Left ventricle myocardium superior (tissue), 1 donor: ENCODE data around the gene NR0B2. TPM values are rescaled to one million over a fixed set of nuclear protein-coding genes. Genes with fewer than 3 reads are reported as not detected.
"Not testable (repeated sequence)": the region's sequence is repeated elsewhere in the genome, so short reads cannot be mapped to it uniquely, and the experiment has no call there.

Experiments used
- ATAC-seq: fragments of 200-7000 bp; cut with Tn5 transposase; one replicate; pipeline ENCODE4 v1.9.1; 2020; ENCODE audit warnings: mild to moderate bottlenecking, moderate library complexity
- DNase-seq: peaks from one replicate; pipeline ENCODE4 v3.0.0-alpha.2; 2020
- intact Hi-C: fragments of 100-400 bp; cut with micrococcal nuclease; formaldehyde crosslinking; loops from one replicate; pipeline ENCODE4 v1.11.0; 2022
- total RNA-seq: library from RNA; stranded (reverse); fragmentation: NEBNext Ultra II Directional; extraction: Animal tissue kit (Norgen Biotek cat#: 25700); gene quantifications from one replicate; pipeline ENCODE4 v1.2.1, GENCODE V29; 2021
- donor health status: DM: no; HTN: yes; CAD: no; lungs with severe emphysema.

NR0B2 gene
- total RNA-seq, 1 donor from 2014 or later: 5.3 TPM

- intact Hi-C loops: no loop called here
- ATAC-seq (peak; percentile 93), DNase-seq (peak; percentile 95)
Observed at GRCh38 chr1:26900001-26900814, 13.6 kb downstream of the NR0B2 start, which contains the start of gene GPATCH3. Gene GPATCH3 (minus strand): TSS chr1:26900467. CDS start chr1:26900442, 25 bp downstream.

GRCh38 chr1:26897351-26897750, 16.4 kb downstream of the NR0B2 start:
- DNase-seq (no peak), ATAC-seq (no peak)
- intact Hi-C loops: no loop called here

- intact Hi-C loops: no loop called here
- DNase-seq (no peak), ATAC-seq (no peak)
Observed at GRCh38 chr1:26894263-26894662, 19.5 kb downstream of the NR0B2 start.

GRCh38 chr1:26890467-26890796, 23.3 kb downstream of the NR0B2 start:
- ATAC-seq (peak; percentile 47), DNase-seq (no peak)
- intact Hi-C loops: no loop called here

- intact Hi-C loops: no loop called here
- peak; percentile 94 for ATAC-seq
Observed at GRCh38 chr1:26889551-26890466, 24.0 kb downstream of the NR0B2 start, which contains the start of gene GPN2. Gene GPN2 (minus strand): TSS chr1:26890283. CDS start chr1:26890096, 187 bp downstream.

GRCh38 chr1:26888231-26888630, 25.5 kb downstream of the NR0B2 start:
- intact Hi-C loops: no loop called here
- no peak for DNase-seq
- no peak for ATAC-seq

More at GRCh38 chr1:26889551-26890466, 24.0 kb downstream of the NR0B2 start, which contains the start of gene GPN2:
- DNase-seq: peak; percentile 87

- intact Hi-C loops: no loop called here
- DNase-seq: no peak
- peak; percentile 30 for ATAC-seq
Observed at GRCh38 chr1:26887125-26887524, 26.6 kb downstream of the NR0B2 start.

- DNase-seq (no peak), ATAC-seq (no peak)
- intact Hi-C loops: no loop called here
Observed at GRCh38 chr1:26882696-26883463, 30.9 kb downstream of the NR0B2 start.

- intact Hi-C loops, DNase-seq, ATAC-seq: not testable (repeated sequence)
Observed at GRCh38 chr1:26881611-26882010, 32.2 kb downstream of the NR0B2 start.

- no peak for DNase-seq
- ATAC-seq: no peak
- intact Hi-C loops: loop anchor here (10.0 kb wide), 1 partner anchor 275 kb away; no protein-coding TSS in a partner anchor
Observed at GRCh38 chr1:26879793-26880192, 34.0 kb downstream of the NR0B2 start.

GRCh38 chr1:26877326-26877725, 36.4 kb downstream of the NR0B2 start:
- intact Hi-C loops: loop anchor here (10.0 kb wide), 1 partner anchor 273 kb away; no protein-coding TSS in a partner anchor
- no peak for ATAC-seq
- no peak for DNase-seq

GRCh38 chr1:26874896-26875295, 38.9 kb downstream of the NR0B2 start:
- ATAC-seq (no peak), DNase-seq (no peak)
- intact Hi-C loops: loop anchor here (10.0 kb wide), 1 partner anchor 270 kb away; no protein-coding TSS in a partner anchor

- intact Hi-C loops: loop anchor here (10.0 kb wide), 1 partner anchor 268 kb away; no protein-coding TSS in a partner anchor
- not testable (repeated sequence) for DNase-seq, ATAC-seq
Observed at GRCh38 chr1:26873097-26873496, 40.7 kb downstream of the NR0B2 start.

GRCh38 chr1:26864610-26865480, 48.9 kb downstream of the NR0B2 start:
- intact Hi-C loops: no loop called here

GRCh38 chr1:26863685-26864077, 50.1 kb downstream of the NR0B2 start:
- intact Hi-C loops: no loop called here
- DNase-seq (no peak), ATAC-seq (no peak)

More at GRCh38 chr1:26864610-26865480, 48.9 kb downstream of the NR0B2 start:
- ATAC-seq (peak; percentile 98), DNase-seq (peak; percentile 99)

- DNase-seq: no peak
- ATAC-seq: no peak
- intact Hi-C loops: no loop called here
Observed at GRCh38 chr1:26862781-26863684, 50.7 kb downstream of the NR0B2 start, which contains the start of gene SFN. Gene SFN (plus strand): TSS chr1:26863149. CDS start chr1:26863213, 64 bp downstream.

GRCh38 chr1:26861889-26862378, 51.8 kb downstream of the NR0B2 start:
- intact Hi-C loops: no loop called here
- ATAC-seq: no peak

More at GRCh38 chr1:26861889-26862378, 51.8 kb downstream of the NR0B2 start:
- no peak for DNase-seq
